HEK293 (cell line): ENCODE results near the gene P4HA2.

Experiments
- CTCF ChIA-PET: fragments of 350-600 bp; formaldehyde crosslinking; extraction: SDS; loops from one replicate; lab custom pipeline; 2021; ENCODE audit warnings: antibody characterized with exemption; lab: Yijun Ruan, JAX
- POLR2A ChIA-PET: fragments of 300-600 bp; formaldehyde crosslinking; extraction: SDS; loops from one replicate; lab custom pipeline; 2020; ENCODE audit warnings: antibody characterized with exemption, inconsistent platforms; lab: Yijun Ruan, JAX
- H3K27ac ChIP-seq: fragments of 200-500 bp; sonication (Bioruptor generic); 2 replicates; pipeline ENCODE4 v1.5.1; 2014; ENCODE audit warnings: low read depth, low read length, control low read depth, inconsistent platforms; ENCODE audit errors: extremely low read depth
- H3K36me3 ChIP-seq, 2 experiments: fragments of 200-500 bp in 1 of 2; sonication (Bioruptor generic) in 1 of 2; 1 replicate in 1 of 2; 2 replicates in 1 of 2; pipeline ENCODE4 v1.5.1; 2014 to 2017; ENCODE audit warnings: inconsistent platforms in 2 of 2, low read length in 2 of 2; ENCODE audit not compliant: control insufficient read depth in 2 of 2, insufficient read depth in 1 of 2
- H3K4me1 ChIP-seq: fragments of 200-500 bp; sonication (Bioruptor generic); 2 replicates; pipeline ENCODE4 v1.5.1; 2014; ENCODE audit warnings: mild to moderate bottlenecking, low read length, inconsistent platforms; ENCODE audit not compliant: control insufficient read depth, insufficient read depth
- H3K4me3 ChIP-seq: 2 replicates; pipeline ENCODE4 v1.5.1; 2011; ENCODE audit warnings: low read depth, mild to moderate bottlenecking, control low read depth, low read length, moderate library complexity
- H3K9me3 ChIP-seq: fragments of 200-500 bp; sonication (Bioruptor generic); 2 replicates; pipeline ENCODE4 v1.5.1; 2014; ENCODE audit warnings: low read depth, low read length, inconsistent platforms; ENCODE audit not compliant: control insufficient read depth, insufficient read depth
- CTCF ChIP-seq: fragments of 450-650 bp; formaldehyde crosslinking; IDR thresholded peaks from 2 replicates; pipeline ENCODE4 v1.5.1; 2016; ENCODE audit warnings: missing biosample characterization, missing genetic modification characterization
- EGR2 ChIP-seq: fragments of 450-650 bp; formaldehyde crosslinking; IDR thresholded peaks from 2 replicates; pipeline ENCODE4 v1.5.1; 2016; ENCODE audit warnings: low read depth, missing biosample characterization, missing genetic modification characterization
- HOXA7 ChIP-seq: sonication (generic); formaldehyde crosslinking; IDR thresholded peaks from 2 replicates; pipeline ENCODE4 v1.8.1; 2022; ENCODE audit warnings: missing genetic modification reagents, borderline replicate concordance
- TRIM28 ChIP-seq: IDR thresholded peaks from 2 replicates; pipeline ENCODE4 v1.6.1; 2011; ENCODE audit warnings: low read length, control low read depth, borderline replicate concordance
- YY1 ChIP-seq: fragments of 450-650 bp; formaldehyde crosslinking; IDR thresholded peaks from 2 replicates; pipeline ENCODE4 v1.5.1; 2018; ENCODE audit warnings: missing biosample characterization, missing genetic modification characterization
- ZBTB49 ChIP-seq: fragments of 450-650 bp; formaldehyde crosslinking; IDR thresholded peaks from 2 replicates; pipeline ENCODE4 v1.5.1; 2016; ENCODE audit warnings: missing biosample characterization, missing genetic modification characterization, low read depth
- ZBTB7A ChIP-seq: fragments of 450-650 bp; formaldehyde crosslinking; IDR thresholded peaks from 2 replicates; pipeline ENCODE4 v1.5.1; 2016; ENCODE audit warnings: low read depth, missing biosample characterization, missing genetic modification characterization
- ZBTB8A ChIP-seq: fragments of 450-650 bp; formaldehyde crosslinking; IDR thresholded peaks from 2 replicates; pipeline ENCODE4 v1.5.1; 2016; ENCODE audit warnings: missing biosample characterization, missing genetic modification characterization
- ZNF16 ChIP-seq: fragments of 450-650 bp; formaldehyde crosslinking; IDR thresholded peaks from 2 replicates; pipeline ENCODE4 v1.5.1; 2016; ENCODE audit warnings: low read depth, missing biosample characterization, missing genetic modification characterization
- ZNF184 ChIP-seq: fragments of 450-650 bp; IDR thresholded peaks from 2 replicates; pipeline ENCODE4 v1.5.1; 2018; ENCODE audit warnings: missing biosample characterization, mild to moderate bottlenecking, missing genetic modification characterization
- ZNF214 ChIP-seq: fragments of 450-650 bp; formaldehyde crosslinking; IDR thresholded peaks from 2 replicates; pipeline ENCODE4 v1.5.1; 2017; ENCODE audit warnings: missing biosample characterization, mild to moderate bottlenecking, missing genetic modification characterization, borderline replicate concordance
- ZNF341 ChIP-seq: fragments of 450-650 bp; formaldehyde crosslinking; IDR thresholded peaks from 2 replicates; pipeline ENCODE4; 2016; ENCODE audit warnings: low read depth, missing biosample characterization, missing genetic modification characterization
- ZNF366 ChIP-seq: fragments of 450-650 bp; formaldehyde crosslinking; conservative IDR thresholded peaks from 2 replicates; pipeline ENCODE4 v1.5.1; 2016; ENCODE audit warnings: missing biosample characterization, missing genetic modification characterization
- ZNF501 ChIP-seq: fragments of 450-650 bp; formaldehyde crosslinking; IDR thresholded peaks from 2 replicates; pipeline ENCODE4 v1.5.1; 2016; ENCODE audit warnings: missing biosample characterization, missing genetic modification characterization
- ZNF518A ChIP-seq: fragments of 450-650 bp; formaldehyde crosslinking; conservative IDR thresholded peaks from 2 replicates; pipeline ENCODE4 v1.5.1; 2016; ENCODE audit warnings: low read depth, missing biosample characterization, missing genetic modification characterization
- ZNF645 ChIP-seq: fragments of 450-650 bp; formaldehyde crosslinking; IDR thresholded peaks from 2 replicates; pipeline ENCODE4; 2016; ENCODE audit warnings: missing biosample characterization, missing genetic modification characterization
- ZNF654 ChIP-seq: fragments of 450-650 bp; formaldehyde crosslinking; IDR thresholded peaks from 2 replicates; pipeline ENCODE4 v1.5.1; 2016; ENCODE audit warnings: low read depth, missing biosample characterization, missing genetic modification characterization
- ZNF658 ChIP-seq: fragments of 450-650 bp; formaldehyde crosslinking; IDR thresholded peaks from 2 replicates; pipeline ENCODE4; 2016; ENCODE audit warnings: missing biosample characterization, missing genetic modification characterization
- ZNF664 ChIP-seq: fragments of 450-650 bp; formaldehyde crosslinking; IDR thresholded peaks from 2 replicates; pipeline ENCODE4 v1.5.1; 2016; ENCODE audit warnings: missing biosample characterization, missing genetic modification characterization
- ZNF776 ChIP-seq: fragments of 450-650 bp; formaldehyde crosslinking; IDR thresholded peaks from 2 replicates; pipeline ENCODE4 v1.5.0; 2017; ENCODE audit warnings: missing biosample characterization, missing genetic modification characterization, borderline replicate concordance
- ZSCAN23 ChIP-seq: fragments of 450-650 bp; formaldehyde crosslinking; IDR thresholded peaks from 2 replicates; pipeline ENCODE4 v1.5.1; 2016; ENCODE audit warnings: missing biosample characterization, missing genetic modification characterization

P4HA2 gene

GRCh38 chr5:132272311-132273210 is 44.9 kb upstream of the P4HA2 start:
- TF ChIP-seq ZNF654 (tag by site-specific recombination) (peak; percentile 61), ZNF366 (tag by site-specific recombination) (peak; percentile 45; the same call in 1 of the 2 replicates), CTCF (tag by site-specific recombination) (peak; percentile 26; the same call in 1 of the 2 replicates), ZNF16 (tag by site-specific recombination) (no peak), ZNF501 (tag by site-specific recombination) (no peak), ZSCAN23 (tag by site-specific recombination) (no peak), TRIM28 (no peak), HOXA7 (CRISPR knock-in tag) (no peak), ZNF664 (tag by site-specific recombination) (no peak), EGR2 (tag by site-specific recombination) (no peak), YY1 (tag by site-specific recombination) (no peak), ZNF645 (no peak), ZNF658 (tag by site-specific recombination) (no peak), ZNF776 (tag by site-specific recombination) (no peak), ZBTB8A (tag by site-specific recombination) (0 out of 2 replicates have a peak, but pooled peaks have one; percentile 24), ZBTB49 (tag by site-specific recombination) (no peak), ZNF214 (tag by site-specific recombination) (no peak), ZBTB7A (tag by site-specific recombination) (no peak), ZNF341 (peak; percentile 59), ZNF518A (tag by site-specific recombination) (no peak), ZNF184 (tag by site-specific recombination) (no peak)
- CTCF ChIA-PET: interaction anchor here (0.6 to 2.5 kb wide), 28 partner anchors 8 to 230 kb away, joined by 3 to 24 read pairs (median 4); partner anchors contain the start of genes PDLIM4, SLC22A4 and SLC22A5
- Histone ChIP-seq H3K4me3 (no peak overlapping the region), H3K27ac (no peak overlapping the region), H3K36me3 (no peaks in the 10 kb centered on the region), H3K9me3 (no peaks in the 10 kb centered on the region), H3K4me1 (no peaks in the 10 kb centered on the region)
- POLR2A ChIA-PET: interaction anchor here (2.5 kb wide), 1 partner anchor 21 kb away, joined by 10 read pairs; the partner anchor contains the start of gene SLC22A4
